HL-60/S4 (cell line): ENCODE measurements around the gene PPP2R3B.
"Not testable (repeated sequence)": the region's sequence is repeated elsewhere in the genome, so short reads cannot be mapped to it uniquely, and the experiment has no call there.

Source experiments
- in situ Hi-C: fragments of 300-500 bp; cut with MboI; formaldehyde crosslinking; loops from 2 replicates; pipeline ENCODE4 v1.14.3; 2022; ENCODE audit warnings: low sequenced_read_pairs

Gene PPP2R3B

GRCh38 chrX:320126-320783 lies 66.5 kb downstream of the PPP2R3B start:
- in situ Hi-C loops, result no loop called here

DNA sequence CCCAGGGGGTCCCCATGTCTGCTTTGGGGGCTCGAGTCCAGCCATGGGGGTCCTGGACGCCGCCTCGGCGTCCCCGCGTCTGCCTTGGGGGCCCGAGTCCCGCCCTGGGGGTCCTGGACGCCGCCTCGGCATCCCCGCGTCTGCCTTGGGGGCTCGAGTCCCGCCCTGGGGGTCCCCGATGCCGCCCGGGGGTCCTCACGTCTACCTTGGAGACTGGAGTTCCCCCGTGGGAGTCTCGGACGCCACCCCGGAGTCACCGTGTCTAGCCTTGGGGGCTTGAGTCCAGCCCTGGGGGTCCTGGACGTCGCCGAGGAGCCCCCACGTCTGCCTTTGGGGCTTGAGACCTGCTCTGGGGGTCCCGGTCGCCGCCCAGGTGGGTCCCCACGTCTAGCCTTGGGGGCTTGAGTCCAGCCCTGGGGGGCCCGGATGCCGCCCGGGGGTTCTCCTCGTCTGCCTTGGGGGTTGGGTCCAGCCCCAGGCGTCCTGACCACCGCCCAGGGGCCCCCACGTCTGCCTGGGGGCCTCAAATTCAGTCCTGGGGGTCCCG lies 67.1 kb downstream of the PPP2R3B start:
- in situ Hi-C loops, result no loop called here

GRCh38 chrX:318739-319578 lies 67.7 kb downstream of the PPP2R3B start, which contains the start of gene GTPBP6:
TSS of gene GTPBP6 (minus strand) at chrX:318796. CDS start at chrX:318787, 9 bp downstream.
- in situ Hi-C loops, result no loop called here

DNA sequence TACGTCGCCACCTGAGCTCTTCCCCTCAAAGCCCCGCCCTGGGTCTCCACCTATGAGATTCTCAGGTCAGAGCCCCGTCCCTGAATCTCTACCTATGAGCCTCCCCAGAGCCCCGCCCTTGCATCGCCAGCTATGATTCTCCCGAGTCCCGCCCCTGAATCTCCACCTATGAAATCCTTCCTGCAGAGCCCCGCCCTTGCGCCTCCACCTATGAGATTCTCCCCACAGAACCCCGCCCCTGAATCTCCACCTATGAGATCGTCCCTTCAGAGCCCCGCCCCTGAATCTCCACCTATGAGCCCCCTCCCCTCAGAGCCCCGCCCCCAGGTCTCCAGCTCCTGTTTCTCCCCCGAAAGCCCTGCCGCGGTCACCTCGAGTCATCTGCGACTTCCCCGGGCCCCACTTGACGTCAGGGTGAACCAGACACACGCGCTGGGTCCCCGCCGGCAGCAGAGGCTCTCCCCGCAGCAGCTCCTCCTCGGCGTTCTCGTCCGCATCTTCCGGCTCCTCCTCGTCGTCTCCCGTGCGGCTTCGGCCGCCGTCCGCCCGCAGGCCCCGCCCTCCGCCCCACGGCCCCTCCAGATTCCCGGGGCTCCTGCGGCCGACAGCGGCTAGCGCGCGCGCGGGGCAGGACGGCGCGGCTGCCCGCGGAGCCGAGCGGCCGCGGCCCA lies 68.5 kb downstream of the PPP2R3B start:
- in situ Hi-C loops, result no loop called here

DNA sequence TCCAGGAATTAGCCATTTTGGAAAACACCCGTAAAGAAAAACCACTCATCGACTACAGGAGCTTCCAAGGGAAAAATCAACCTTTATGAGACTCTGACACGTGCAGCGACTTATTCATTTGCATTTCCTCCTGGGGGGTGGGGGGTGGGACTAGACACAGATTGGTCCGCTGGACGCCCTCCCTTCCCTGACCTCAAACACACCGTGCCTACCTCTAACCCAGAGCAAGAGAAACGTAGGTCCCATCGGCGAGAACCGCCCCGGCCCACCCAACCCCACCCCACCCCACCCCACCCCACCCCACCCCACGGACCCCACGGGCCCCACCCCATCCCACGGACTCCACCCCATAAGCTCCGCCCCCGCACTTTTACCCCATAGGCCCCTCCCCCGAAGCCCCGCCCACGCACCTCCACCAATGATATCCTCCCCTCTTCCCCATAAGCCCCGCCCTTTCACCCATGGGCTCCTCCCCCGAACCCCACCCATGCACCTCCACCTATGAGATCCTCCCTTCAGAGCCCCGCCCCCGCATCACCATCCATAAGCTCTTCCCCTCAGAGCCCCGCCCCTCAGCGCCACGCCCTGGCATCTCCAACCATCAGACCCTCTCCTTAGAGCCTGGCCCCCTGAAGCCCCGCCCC lies 69.2 kb downstream of the PPP2R3B start:
- in situ Hi-C loops, result no loop called here

GRCh38 chrX:316351-317325 lies 70.1 kb downstream of the PPP2R3B start:
- in situ Hi-C loops, result no loop called here

DNA sequence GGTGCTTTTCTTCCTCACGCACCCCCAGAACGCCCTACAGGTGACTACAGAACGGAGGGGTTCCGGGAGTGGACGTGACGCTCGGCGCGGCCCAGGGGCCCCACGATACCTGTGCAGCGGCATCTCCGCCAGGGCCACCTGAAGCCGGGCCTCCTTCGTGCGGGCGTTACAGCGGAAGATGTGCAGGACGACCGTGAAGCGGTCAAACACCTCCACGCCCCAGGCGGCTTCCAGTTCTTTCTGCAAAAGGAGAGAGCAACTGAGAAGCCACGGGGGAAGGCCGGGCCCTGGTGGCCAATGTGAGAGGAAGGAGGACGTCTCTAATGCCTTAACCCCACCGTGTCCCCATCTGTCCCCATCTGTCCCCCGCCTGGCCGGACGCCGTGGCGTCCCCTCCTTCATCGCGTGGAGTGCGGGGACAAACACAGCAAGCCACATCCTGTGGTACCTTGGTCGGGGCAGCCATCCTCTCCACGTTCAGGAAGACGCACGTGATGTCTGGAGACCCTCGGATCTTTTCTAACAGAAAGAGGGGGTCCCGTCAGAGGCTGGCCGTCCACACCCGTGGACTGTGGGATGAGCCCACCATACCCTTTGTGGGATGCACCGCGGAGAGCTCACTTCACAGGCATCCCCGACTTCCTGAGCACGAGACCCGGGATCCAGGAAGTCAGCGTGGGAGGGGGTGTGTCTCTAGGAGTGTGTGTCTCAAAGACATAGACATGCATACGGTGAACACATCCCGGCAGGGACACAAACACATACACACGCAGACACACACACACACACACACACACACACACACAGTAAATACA lies 71.7 kb downstream of the PPP2R3B start:
- in situ Hi-C loops, result no loop called here

- in situ Hi-C loops, result no loop called here
Measured at GRCh38 chrX:314049-314448, 72.7 kb downstream of the PPP2R3B start.

DNA sequence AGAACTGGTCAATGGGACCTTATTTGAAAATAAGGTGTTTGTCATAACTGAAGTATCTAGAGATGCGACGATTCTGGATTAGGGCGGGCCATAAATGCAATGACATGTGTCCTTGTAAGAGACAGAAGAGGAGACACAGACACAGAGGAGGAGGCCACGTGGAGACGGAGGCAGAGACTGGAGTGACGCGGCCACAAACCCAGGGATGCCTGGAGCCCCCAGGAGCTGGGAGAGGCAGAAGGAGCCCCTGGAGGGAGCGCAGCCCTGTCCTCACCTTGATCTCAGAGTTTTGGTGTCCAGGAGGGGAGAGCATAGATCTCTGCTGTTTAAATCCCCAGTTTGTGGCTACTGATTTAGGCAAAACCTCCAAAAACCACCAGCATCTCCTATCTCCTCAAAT lies 73.2 kb downstream of the PPP2R3B start:
- in situ Hi-C loops, result no loop called here

GRCh38 chrX:312621-313331 lies 73.9 kb downstream of the PPP2R3B start:
- in situ Hi-C loops, result no loop called here

DNA sequence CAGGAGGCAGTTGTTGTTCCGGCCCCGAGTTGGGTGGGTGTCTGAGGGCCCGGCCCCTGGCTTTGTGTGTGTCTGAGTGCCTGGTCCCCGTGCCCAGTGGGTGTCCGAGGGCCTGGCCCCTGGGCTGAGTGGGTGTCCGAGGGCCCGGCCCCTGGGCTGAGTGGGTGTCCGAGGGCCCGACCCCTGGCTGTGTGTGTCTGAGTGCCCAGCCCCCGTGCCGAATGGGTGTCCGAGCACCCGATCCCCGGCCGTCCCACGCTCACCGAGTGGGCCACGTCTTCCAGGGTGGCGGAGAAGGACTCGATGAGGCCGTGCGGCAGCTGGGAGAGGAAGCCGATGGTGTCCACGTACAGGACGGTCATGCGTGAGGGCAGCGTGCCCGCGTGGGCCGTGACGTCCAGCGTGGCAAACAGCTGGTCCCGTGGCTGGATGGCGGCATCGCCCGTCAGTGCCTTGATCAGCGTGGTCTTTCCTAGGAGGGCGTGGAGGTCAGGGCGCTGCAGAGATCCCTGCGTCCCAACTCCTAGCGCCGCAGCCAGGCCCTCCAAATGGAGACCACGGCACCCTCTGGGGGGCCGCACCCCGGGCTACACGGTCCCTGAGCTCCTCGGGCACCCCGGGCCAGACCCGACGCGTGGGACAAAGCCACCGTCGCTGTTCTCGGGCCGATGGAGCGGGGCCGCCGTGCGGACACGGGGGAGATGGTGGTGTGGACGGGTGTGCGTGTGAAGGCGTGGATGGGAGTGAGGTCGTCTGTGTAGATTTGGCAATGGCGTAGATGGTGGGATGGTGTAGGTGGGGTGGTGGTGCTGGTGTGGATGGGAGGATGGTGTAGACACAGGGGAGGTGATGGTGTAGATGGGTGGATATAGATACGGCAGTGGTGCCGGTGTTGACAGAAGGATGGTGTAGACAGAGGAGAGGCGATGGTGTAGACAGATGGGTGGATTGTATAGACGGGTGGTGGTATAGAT lies 75.3 kb downstream of the PPP2R3B start:
- in situ Hi-C loops, result no loop called here

DNA sequence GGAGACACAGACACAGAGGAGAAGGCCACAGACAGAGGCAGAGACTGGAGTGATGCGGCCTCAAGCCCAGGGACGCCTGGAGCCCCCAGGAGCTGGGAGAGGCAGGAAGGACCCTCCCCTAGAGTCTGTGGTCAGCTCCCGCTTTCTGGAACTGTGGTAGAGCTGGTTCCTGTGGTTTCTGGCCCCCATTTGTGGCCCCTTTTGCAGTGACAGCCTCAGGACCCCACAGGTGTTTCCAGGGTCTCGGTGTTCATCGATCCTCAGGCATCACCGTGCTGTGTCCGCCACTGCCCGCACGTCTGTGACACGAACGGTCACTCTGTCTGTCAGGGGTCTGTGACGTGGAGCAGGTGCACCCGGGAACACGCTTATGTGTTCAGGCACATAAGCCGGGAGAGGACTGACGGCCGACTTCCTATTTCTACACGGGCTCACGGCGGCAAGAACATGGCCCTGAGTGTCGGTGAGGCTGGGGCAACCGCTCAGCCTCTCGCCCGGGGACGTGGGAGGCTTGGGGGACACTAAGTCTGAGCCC lies 76.0 kb downstream of the PPP2R3B start:
- in situ Hi-C loops, result no loop called here

GRCh38 chrX:308821-309520 lies 77.7 kb downstream of the PPP2R3B start:
- in situ Hi-C loops, result no loop called here

DNA sequence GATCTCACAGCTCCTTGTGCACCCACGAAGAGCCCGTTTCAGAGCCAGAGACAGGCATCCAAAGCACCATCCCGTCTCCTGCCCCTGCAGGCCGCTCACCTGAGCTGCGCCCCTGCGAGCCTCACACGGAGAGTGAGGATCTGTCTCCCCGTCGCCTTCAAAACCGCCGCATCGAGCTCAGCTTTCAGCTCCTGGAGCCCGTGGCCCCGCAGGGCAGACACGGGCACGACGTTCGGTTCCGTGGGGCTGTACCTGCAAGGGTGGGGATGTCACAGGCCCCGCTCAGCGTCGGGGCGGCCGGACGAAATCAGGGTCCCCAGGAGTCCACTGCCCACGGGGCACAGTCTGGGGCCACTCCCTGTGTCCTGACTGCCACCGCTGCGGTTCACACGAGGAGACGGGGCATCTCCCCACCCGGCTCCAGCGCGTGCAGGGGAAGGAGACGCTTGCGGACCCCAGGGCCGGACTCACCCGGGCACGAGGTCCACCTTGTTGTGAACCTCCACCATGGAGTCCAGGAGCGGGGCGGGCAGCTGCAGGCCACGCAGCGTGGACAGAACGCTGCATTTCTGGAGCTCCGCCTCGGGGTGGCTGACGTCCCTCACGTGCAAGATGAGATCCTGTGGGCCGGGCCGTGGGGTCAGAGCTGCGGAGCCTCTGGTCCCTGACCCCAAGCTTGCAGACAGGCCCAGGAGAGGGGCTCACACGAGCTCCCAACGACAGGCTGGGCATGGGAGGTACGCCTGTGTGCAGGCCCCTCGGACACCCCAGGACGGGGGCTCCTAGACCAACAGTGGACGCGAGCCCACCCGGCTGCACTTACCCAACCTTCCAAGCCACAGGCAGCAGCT lies 79.2 kb downstream of the PPP2R3B start:
- in situ Hi-C loops, result no loop called here

- in situ Hi-C loops, result not testable (repeated sequence)
Measured at GRCh38 chrX:306614-307251, 80.0 kb downstream of the PPP2R3B start.
